Tibial artery (tissue), 4 donors: ENCODE results near the gene EZR.

ENCODE experiments used
- DNase-seq, 2 donors: peaks; one replicate each; pipeline ENCODE4 v3.0.0-alpha.2; 2019
- H3K27ac ChIP-seq, 2 donors: fragments of 200-600 bp; sonication (generic) in 1 of 2; 1 replicate in 1 of 2; 2 replicates in 1 of 2; pipeline ENCODE4 v1.5.1; 2018 to 2019; ENCODE audit warnings: mild to moderate bottlenecking in 1 of 2
- H3K27me3 ChIP-seq, 2 donors: fragments of 200-600 bp; sonication (generic) in 1 of 2; one replicate each; pipeline versions ENCODE4 v1.5.1 to v1.6.0; 2016 to 2019
- H3K36me3 ChIP-seq, 3 donors: fragments of 200-600 bp; sonication (generic) in 2 of 3; one replicate each; pipeline ENCODE4 v1.5.1; 2016 to 2019; ENCODE audit warnings: mild to moderate bottlenecking in 2 of 3
- H3K4me1 ChIP-seq, 4 donors: fragments of 200-600 bp; sonication (generic) in 2 of 4; 1 replicate in 3 of 4; 2 replicates in 1 of 4; pipeline ENCODE4 v1.5.1; 2016 to 2019
- H3K4me3 ChIP-seq, 2 donors: fragments of 200-600 bp; sonication (generic) in 1 of 2; 1 replicate in 1 of 2; 2 replicates in 1 of 2; pipeline ENCODE4 v1.5.1; 2018 to 2019; ENCODE audit warnings: mild to moderate bottlenecking in 2 of 2
- H3K9me3 ChIP-seq, 3 donors: fragments of 200-600 bp; sonication (generic) in 1 of 3; one replicate each; pipeline ENCODE4 v1.5.1; 2016 to 2019
- intact Hi-C: fragments of 100-400 bp; cut with DNase I; formaldehyde crosslinking; loops from one replicate; pipeline ENCODE4 v1.15.0; 2023; ENCODE audit warnings: low total_unique reads
- TF ChIP-seq, protein P1 (sequence below), 2 experiments: fragments of 200-600 bp in 1 of 2; fragments of 450-650 bp in 1 of 2; IDR thresholded peaks; one replicate each; pipeline ENCODE4 v1.5.1; 2017 to 2019; ENCODE audit warnings: antibody characterized with exemption in 2 of 2, mild to moderate bottlenecking in 1 of 2, moderate library complexity in 1 of 2

Gene EZR

DNA sequence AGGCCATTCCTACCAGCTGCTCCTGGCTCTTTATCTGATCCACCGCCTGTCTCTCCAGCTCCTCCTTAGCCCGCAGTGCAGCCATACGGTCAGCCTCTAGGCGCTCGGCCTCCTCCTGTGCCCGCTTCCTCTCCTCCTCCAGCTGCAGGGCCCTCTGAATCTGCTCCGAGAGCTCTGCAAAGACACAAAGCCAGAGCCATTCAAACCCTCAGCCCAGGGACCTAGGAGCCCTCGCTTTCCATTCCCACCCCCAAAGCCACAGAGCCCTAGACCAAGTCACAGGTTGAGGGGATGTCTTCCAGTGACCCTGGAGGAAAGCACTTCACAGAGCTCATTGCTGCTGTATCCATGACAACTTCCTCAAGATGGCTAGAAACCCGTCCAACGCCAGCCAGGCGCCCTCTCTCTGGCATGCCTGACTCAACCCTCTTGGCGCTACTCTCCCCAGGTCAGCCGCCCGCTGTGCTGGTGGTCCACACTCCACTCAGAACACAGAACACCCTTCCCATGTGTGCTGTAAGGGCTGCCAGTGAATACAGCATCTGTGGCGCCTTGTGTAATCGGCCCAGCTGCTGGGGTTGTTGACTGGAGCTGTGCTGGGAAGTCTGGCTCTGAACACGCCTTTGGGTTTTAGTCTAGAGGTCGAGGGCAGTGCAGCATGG lies 49.3 kb downstream of the EZR start:
- Histone ChIP-seq H3K27ac (no peak overlapping the region), H3K4me3 (no peak overlapping the region), H3K4me1 (no peaks in the 10 kb centered on the region), H3K36me3 (peaks cover 52 to 99% (median 80%) of the 10 kb centered on the region in 3 donors), H3K27me3 (no peaks in the 10 kb centered on the region), H3K9me3 (no peaks in the 10 kb centered on the region)
- TF ChIP-seq, protein P1, sequence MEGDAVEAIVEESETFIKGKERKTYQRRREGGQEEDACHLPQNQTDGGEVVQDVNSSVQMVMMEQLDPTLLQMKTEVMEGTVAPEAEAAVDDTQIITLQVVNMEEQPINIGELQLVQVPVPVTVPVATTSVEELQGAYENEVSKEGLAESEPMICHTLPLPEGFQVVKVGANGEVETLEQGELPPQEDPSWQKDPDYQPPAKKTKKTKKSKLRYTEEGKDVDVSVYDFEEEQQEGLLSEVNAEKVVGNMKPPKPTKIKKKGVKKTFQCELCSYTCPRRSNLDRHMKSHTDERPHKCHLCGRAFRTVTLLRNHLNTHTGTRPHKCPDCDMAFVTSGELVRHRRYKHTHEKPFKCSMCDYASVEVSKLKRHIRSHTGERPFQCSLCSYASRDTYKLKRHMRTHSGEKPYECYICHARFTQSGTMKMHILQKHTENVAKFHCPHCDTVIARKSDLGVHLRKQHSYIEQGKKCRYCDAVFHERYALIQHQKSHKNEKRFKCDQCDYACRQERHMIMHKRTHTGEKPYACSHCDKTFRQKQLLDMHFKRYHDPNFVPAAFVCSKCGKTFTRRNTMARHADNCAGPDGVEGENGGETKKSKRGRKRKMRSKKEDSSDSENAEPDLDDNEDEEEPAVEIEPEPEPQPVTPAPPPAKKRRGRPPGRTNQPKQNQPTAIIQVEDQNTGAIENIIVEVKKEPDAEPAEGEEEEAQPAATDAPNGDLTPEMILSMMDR (IDR thresholded peaks at IDR 0.05): no peak
- intact Hi-C loops: no loop called here
- peak in 1 of 2 donors; percentile 52 for DNase-seq

DNA sequence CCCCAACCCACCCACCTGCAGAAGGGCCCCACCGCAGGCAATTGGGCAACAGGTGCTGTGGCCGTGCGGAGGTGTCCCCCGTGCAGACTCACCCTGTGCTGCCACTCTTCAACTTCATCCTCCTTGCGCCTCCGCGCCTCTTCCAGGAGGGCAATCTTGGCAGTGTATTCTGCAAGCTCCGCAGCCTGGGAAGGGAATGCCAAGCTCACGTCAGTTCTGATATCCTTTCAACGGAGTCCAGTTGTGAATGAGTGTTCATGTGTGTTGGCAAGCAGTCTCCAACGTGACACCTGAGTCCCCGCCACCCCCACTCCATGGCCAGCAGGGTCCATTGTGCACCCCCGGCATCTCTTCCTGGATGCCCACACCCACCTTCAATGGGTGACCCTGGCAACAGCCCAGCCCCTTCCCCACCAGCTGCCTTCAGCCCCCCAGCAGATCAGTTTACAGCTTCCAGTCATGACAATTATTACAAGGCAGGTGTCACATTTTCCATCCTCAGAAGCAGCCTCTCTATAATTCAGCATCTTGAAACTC lies 49.9 kb downstream of the EZR start:
- Histone ChIP-seq H3K4me1 (no peaks in the 10 kb centered on the region), H3K27ac (no peak overlapping the region), H3K27me3 (no peaks in the 10 kb centered on the region), H3K4me3 (no peak overlapping the region), H3K9me3 (no peaks in the 10 kb centered on the region), H3K36me3 (peaks cover 50 to 100% (median 83%) of the 10 kb centered on the region in 3 donors)
- TF ChIP-seq, protein P1 (IDR thresholded peaks at IDR 0.05): no peak
- intact Hi-C loops: no loop called here
- peak in 1 of 2 donors; percentile 56 for DNase-seq

DNA sequence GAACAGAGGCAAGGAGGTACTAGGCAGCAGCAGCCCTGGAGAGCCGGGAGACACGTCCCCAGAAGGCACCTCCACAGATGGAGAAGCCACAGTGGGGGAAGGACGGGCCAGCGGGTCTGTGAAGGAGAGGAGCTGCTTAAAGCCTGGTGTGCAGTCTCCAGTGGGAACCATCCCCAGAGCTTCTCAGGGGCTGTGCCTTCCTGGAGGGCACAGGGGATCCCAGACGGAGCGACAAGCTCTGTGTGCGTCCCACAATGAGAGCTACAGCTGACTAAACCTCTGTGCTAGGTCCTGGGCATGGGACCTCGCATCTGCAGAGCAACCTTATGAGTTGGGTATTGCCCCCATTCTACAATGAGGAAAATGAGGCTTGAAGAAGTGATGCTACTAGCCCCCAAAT lies 50.7 kb downstream of the EZR start:
- intact Hi-C loops: no loop called here
- no peaks in the 10 kb centered on the region for H3K9me3 ChIP-seq
- DNase-seq: no peak
- H3K27me3 ChIP-seq: no peaks in the 10 kb centered on the region
- H3K4me3 ChIP-seq: no peak overlapping the region
- TF ChIP-seq, protein P1 (IDR thresholded peaks at IDR 0.05): no peak
- H3K4me1 ChIP-seq: no peaks in the 10 kb centered on the region
- H3K27ac ChIP-seq: no peak overlapping the region
- H3K36me3 ChIP-seq: peaks cover 50 to 94% (median 83%) of the 10 kb centered on the region in 3 donors

GRCh38 chr6:158767709-158768108 lies 51.5 kb downstream of the EZR start:
- peaks cover 50 to 93% (median 77%) of the 10 kb centered on the region in 3 donors for H3K36me3 ChIP-seq

GRCh38 chr6:158766621-158767455 lies 52.3 kb downstream of the EZR start:
- DNase-seq: peak in 1 of 2 donors; percentile 51
- no peak overlapping the region for H3K27ac ChIP-seq
- intact Hi-C loops: no loop called here

More at GRCh38 chr6:158767709-158768108, 51.5 kb downstream of the EZR start:
- H3K4me1 ChIP-seq: no peaks in the 10 kb centered on the region
- no peak overlapping the region for H3K27ac ChIP-seq
- intact Hi-C loops: no loop called here
- no peak overlapping the region for H3K4me3 ChIP-seq
- TF ChIP-seq, protein P1 (IDR thresholded peaks at IDR 0.05): no peak
- H3K27me3 ChIP-seq: no peaks in the 10 kb centered on the region
- no peaks in the 10 kb centered on the region for H3K9me3 ChIP-seq
- no peak for DNase-seq

More at GRCh38 chr6:158766621-158767455, 52.3 kb downstream of the EZR start:
- Histone ChIP-seq H3K4me3 (no peak overlapping the region), H3K27me3 (no peaks in the 10 kb centered on the region), H3K9me3 (no peaks in the 10 kb centered on the region), H3K36me3 (peaks cover 50 to 85% (median 69%) of the 10 kb centered on the region in 3 donors), H3K4me1 (no peaks in the 10 kb centered on the region)
- TF ChIP-seq, protein P1 (IDR thresholded peaks at IDR 0.05): no peak
